ENCODE measurements around the gene NTRK1.

Gene NTRK1

GRCh38 chr1:156895455-156895812, 34.8 kb downstream of the NTRK1 start:
- H2AFZ ChIP-seq, result no peak overlapping the region
- no peak overlapping the region for H3K9ac ChIP-seq
- peaks cover 1% of the 10 kb centered on the region for H3K4me1 ChIP-seq
- H3K9me3 ChIP-seq (ENCODE audit: control insufficient read depth, low read length), result no peaks in the 10 kb centered on the region
- no peaks in the 10 kb centered on the region for H3K79me2 ChIP-seq
- peak overlapping the region; percentile 18 for H3K27ac ChIP-seq
- no peaks in the 10 kb centered on the region for H3K27me3 ChIP-seq (ENCODE audit: control insufficient read depth, insufficient read depth, low read length)
- no peak overlapping the region for H3K4me3 ChIP-seq (ENCODE audit: low read depth, low read length)
- no peak for TF ChIP-seq CTCF (IDR thresholded peaks at IDR 0.05)
- no peak overlapping the region for H3K4me2 ChIP-seq (ENCODE audit: low read length)
- no peaks in the 10 kb centered on the region for H3K36me3 ChIP-seq (ENCODE audit: control insufficient read depth, insufficient read depth, low read length)

- Histone ChIP-seq H3K27me3 (ENCODE audit: control insufficient read depth, insufficient read depth, low read length) (no peaks in the 10 kb centered on the region), H3K9ac (no peak overlapping the region), H3K9me3 (ENCODE audit: control insufficient read depth, low read length) (no peaks in the 10 kb centered on the region), H3K27ac (no peak overlapping the region), H3K4me1 (peaks cover 2% of the 10 kb centered on the region), H3K36me3 (ENCODE audit: control insufficient read depth, insufficient read depth, low read length) (no peaks in the 10 kb centered on the region), H2AFZ (no peak overlapping the region), H3K4me3 (ENCODE audit: low read depth, low read length) (no peak overlapping the region), H3K79me2 (no peaks in the 10 kb centered on the region), H3K4me2 (ENCODE audit: low read length) (no peak overlapping the region)
- no peak for TF ChIP-seq CTCF (IDR thresholded peaks at IDR 0.05)
These were observed 35.3 kb downstream of the NTRK1 start for GRCh38 chr1:156895927-156896326.

- no peaks in the 10 kb centered on the region for H3K79me2 ChIP-seq
- no peaks in the 10 kb centered on the region for H3K9me3 ChIP-seq (ENCODE audit: control insufficient read depth, low read length)
- H2AFZ ChIP-seq, result no peak overlapping the region
- H3K4me3 ChIP-seq (ENCODE audit: low read depth, low read length), result no peak overlapping the region
- H3K9ac ChIP-seq, result no peak overlapping the region
- H3K27ac ChIP-seq, result no peak overlapping the region
- H3K4me2 ChIP-seq (ENCODE audit: low read length), result no peak overlapping the region
- no peaks in the 10 kb centered on the region for H3K36me3 ChIP-seq (ENCODE audit: control insufficient read depth, insufficient read depth, low read length)
- no peak for TF ChIP-seq CTCF (IDR thresholded peaks at IDR 0.05)
- H3K27me3 ChIP-seq (ENCODE audit: control insufficient read depth, insufficient read depth, low read length), result no peaks in the 10 kb centered on the region
- H3K4me1 ChIP-seq, result peaks cover 2% of the 10 kb centered on the region
These were observed 35.9 kb downstream of the NTRK1 start for GRCh38 chr1:156896490-156897033.

- Histone ChIP-seq H3K4me2 (ENCODE audit: low read length) (no peak overlapping the region), H2AFZ (no peak overlapping the region), H3K27me3 (ENCODE audit: control insufficient read depth, insufficient read depth, low read length) (no peaks in the 10 kb centered on the region), H3K36me3 (ENCODE audit: control insufficient read depth, insufficient read depth, low read length) (no peaks in the 10 kb centered on the region), H3K79me2 (no peaks in the 10 kb centered on the region), H3K9ac (no peak overlapping the region), H3K4me3 (ENCODE audit: low read depth, low read length) (no peak overlapping the region), H3K9me3 (ENCODE audit: control insufficient read depth, low read length) (no peaks in the 10 kb centered on the region), H3K27ac (no peak overlapping the region), H3K4me1 (peaks cover 2% of the 10 kb centered on the region)
- no peak for TF ChIP-seq CTCF (IDR thresholded peaks at IDR 0.05)
These were observed 36.6 kb downstream of the NTRK1 start for GRCh38 chr1:156897078-156897825.

GRCh38 chr1:156898161-156898566, 37.5 kb downstream of the NTRK1 start:
- no peak for TF ChIP-seq CTCF (IDR thresholded peaks at IDR 0.05)
- Histone ChIP-seq H3K4me3 (ENCODE audit: low read depth, low read length) (no peak overlapping the region), H3K9ac (no peak overlapping the region), H3K4me1 (peaks cover 2% of the 10 kb centered on the region), H2AFZ (no peak overlapping the region), H3K27me3 (ENCODE audit: control insufficient read depth, insufficient read depth, low read length) (no peaks in the 10 kb centered on the region), H3K27ac (no peak overlapping the region), H3K4me2 (ENCODE audit: low read length) (peak overlapping the region; percentile 28), H3K9me3 (ENCODE audit: control insufficient read depth, low read length) (no peaks in the 10 kb centered on the region), H3K79me2 (no peaks in the 10 kb centered on the region), H3K36me3 (ENCODE audit: control insufficient read depth, insufficient read depth, low read length) (no peaks in the 10 kb centered on the region)

All from parathyroid adenoma (tissue), 2 donors.